Measurements from ENCODE around the gene SLC8A1. TPM values are rescaled to one million over a fixed set of nuclear protein-coding genes. Genes with fewer than 3 reads are reported as not detected.

SLC8A1 gene
- total and polyA plus RNA-seq, 10 of the 15 experiments (the other 5 are each of a cell fraction or from before 2014, with no cell fraction given) = under 0.01 to 1.2 (median 0.01) TPM; not detected in 3

- ATAC-seq (no peak), FAIRE-seq (no peak), DNase-seq (ENCODE audit: low read depth, low spot score) (no peak)
- Histone ChIP-seq H3K4me2 (ENCODE audit: control insufficient read depth, insufficient read depth) (no peak overlapping the region), H3K27ac (ENCODE audit: control insufficient read depth, insufficient read depth) (no peak overlapping the region), H3K79me2 (ENCODE audit: control insufficient read depth, insufficient read depth, low read length) (no peaks in the 10 kb centered on the region), H3K27me3 (replicated peaks in 1 of 2; ENCODE audit: control insufficient read depth in 2 of 2, insufficient read depth in 2 of 2, low read length in 1 of 2) (no peaks in the 10 kb centered on the region), H3K9me3 (replicated peaks; ENCODE audit: control insufficient read depth, insufficient read depth, low read length) (no peaks in the 10 kb centered on the region), H3K4me3 (no peak overlapping the region), H3K4me1 (ENCODE audit: control insufficient read depth, insufficient read depth, low read length) (no peaks in the 10 kb centered on the region), H3K9ac (ENCODE audit: control insufficient read depth, insufficient read depth, low read length) (no peak overlapping the region), H4K20me1 (ENCODE audit: control insufficient read depth, insufficient read depth) (no peaks in the 10 kb centered on the region), H2AFZ (ENCODE audit: control insufficient read depth, low read depth, low read length) (no peak overlapping the region), H3K36me3 (ENCODE audit: control insufficient read depth in 2 of 2, insufficient read depth in 2 of 2, low read length in 1 of 2) (no peaks in the 10 kb centered on the region)
- 29% methylated on average over 1 of the region's 1 CpG for WGBS (ENCODE audit: insufficient coverage, insufficient replicate concordance, low lambda C conversion rate, missing lambda C conversion rate)
- no peak for TF ChIP-seq RB1 (IDR thresholded peaks at IDR 0.05; ENCODE audit: borderline replicate concordance)
- no peak for TF ChIP-seq POU2F2 (IDR thresholded peaks at IDR 0.05; ENCODE audit: borderline replicate concordance, low read depth, low read length)
- TF ChIP-seq TBL1XR1 (IDR thresholded peaks at IDR 0.05; ENCODE audit: low read depth, low read length) = no peak
- no peak for TF ChIP-seq SUZ12 (IDR thresholded peaks at IDR 0.05; ENCODE audit: unreplicated experiment)
- no peak for TF ChIP-seq CHD4 (IDR thresholded peaks at IDR 0.05)
- TF ChIP-seq POLR2AphosphoS2 (IDR thresholded peaks at IDR 0.05; ENCODE audit: low read depth, low read length) = no peak
- no peak for TF ChIP-seq SREBF1 (IDR thresholded peaks at IDR 0.05; ENCODE audit: low read length)
- TF ChIP-seq POLR2A (IDR thresholded peaks at IDR 0.05; ENCODE audit: low read depth, low read length) = no peak
- TF ChIP-seq IRF4 (IDR thresholded peaks at IDR 0.05; ENCODE audit: low read depth, low read length) = no peak
- ChIA-PET CTCF (no interaction called here), SMC1A (ENCODE audit: uncharacterized antibody, unreplicated experiment) (no interaction called here), RAD21 (ENCODE audit: unreplicated experiment) (no interaction called here), POLR2A (no interaction called here)
- intact Hi-C loops (cut with micrococcal nuclease; ENCODE audit: unreplicated experiment) = no loop called here
- in situ Hi-C loops (cut with MboI) = no loop called here
- no TSS peak for BruUV-seq (replicated peaks)
Observed at GRCh38 chr2:40094451-40094850, 357.4 kb downstream of the SLC8A1 start.

- FAIRE-seq = no peak
- intact Hi-C loops (cut with micrococcal nuclease; ENCODE audit: unreplicated experiment) = no loop called here
- Histone ChIP-seq H3K79me2 (ENCODE audit: control insufficient read depth, insufficient read depth, low read length) (no peaks in the 10 kb centered on the region), H4K20me1 (ENCODE audit: control insufficient read depth, insufficient read depth) (no peaks in the 10 kb centered on the region), H2AFZ (ENCODE audit: control insufficient read depth, low read depth, low read length) (no peak overlapping the region), H3K36me3 (ENCODE audit: control insufficient read depth in 2 of 2, insufficient read depth in 2 of 2, low read length in 1 of 2) (no peaks in the 10 kb centered on the region), H3K9ac (ENCODE audit: control insufficient read depth, insufficient read depth, low read length) (no peak overlapping the region), H3K4me1 (ENCODE audit: control insufficient read depth, insufficient read depth, low read length) (no peaks in the 10 kb centered on the region), H3K27ac (ENCODE audit: control insufficient read depth, insufficient read depth) (no peak overlapping the region), H3K4me2 (ENCODE audit: control insufficient read depth, insufficient read depth) (no peak overlapping the region), H3K4me3 (no peak overlapping the region), H3K9me3 (replicated peaks; ENCODE audit: control insufficient read depth, insufficient read depth, low read length) (no peaks in the 10 kb centered on the region), H3K27me3 (replicated peaks in 1 of 2; ENCODE audit: control insufficient read depth in 2 of 2, insufficient read depth in 2 of 2, low read length in 1 of 2) (no peaks in the 10 kb centered on the region)
- in situ Hi-C loops (cut with MboI) = no loop called here
- BruUV-seq (replicated peaks) = no TSS peak
- no peak for ATAC-seq
- DNase-seq (ENCODE audit: low read depth, low spot score) = no peak
- ChIA-PET RAD21 (ENCODE audit: unreplicated experiment) (no interaction called here), SMC1A (ENCODE audit: uncharacterized antibody, unreplicated experiment) (no interaction called here), POLR2A (no interaction called here), CTCF (no interaction called here)
- 47% methylated on average over 6 of the region's 6 CpGs for WGBS (ENCODE audit: insufficient coverage, insufficient replicate concordance, low lambda C conversion rate, missing lambda C conversion rate)
- TF ChIP-seq SRF (IDR thresholded peaks at IDR 0.05; ENCODE audit: low read depth in 2 of 2, low read length in 2 of 2) (no peak), BMI1 (IDR thresholded peaks at IDR 0.05; ENCODE audit: borderline replicate concordance) (no peak), PAX8 (IDR thresholded peaks at IDR 0.05) (no peak), POLR2AphosphoS5 (IDR thresholded peaks at IDR 0.05; ENCODE audit: low read length) (no peak), CHD1 (IDR thresholded peaks at IDR 0.05; ENCODE audit: low read depth, low read length) (no peak), FOS (IDR thresholded peaks at IDR 0.05; ENCODE audit: borderline replicate concordance, extremely low read depth, insufficient read length) (no peak), SMC3 (IDR thresholded peaks at IDR 0.05; ENCODE audit: borderline replicate concordance, low read length) (no peak), BCL3 (IDR thresholded peaks at IDR 0.05; ENCODE audit: borderline replicate concordance, insufficient read depth, low read depth, low read length, poor library complexity, severe bottlenecking) (no peak), IRF3 (IDR thresholded peaks at IDR 0.05) (no peak), KLF5 (IDR thresholded peaks at IDR 0.05; ENCODE audit: partially characterized antibody) (no peak)
Observed at GRCh38 chr2:40093021-40093675, 358.7 kb downstream of the SLC8A1 start.

Measured in GM12878 (cell line).